GM19438 (cell line): ENCODE data around the gene PXK.
"Not testable (repeated sequence)": the region's sequence is repeated elsewhere in the genome, so short reads cannot be mapped to it uniquely, and the experiment has no call there.

ENCODE experiments used
- ATAC-seq: cut with Tn5 transposase; IDR thresholded peaks from one replicate; pipeline ENCODE4 v1.9.1; 2021; ENCODE audit warnings: low read depth; ENCODE audit not compliant: unreplicated experiment

The PXK gene

DNA sequence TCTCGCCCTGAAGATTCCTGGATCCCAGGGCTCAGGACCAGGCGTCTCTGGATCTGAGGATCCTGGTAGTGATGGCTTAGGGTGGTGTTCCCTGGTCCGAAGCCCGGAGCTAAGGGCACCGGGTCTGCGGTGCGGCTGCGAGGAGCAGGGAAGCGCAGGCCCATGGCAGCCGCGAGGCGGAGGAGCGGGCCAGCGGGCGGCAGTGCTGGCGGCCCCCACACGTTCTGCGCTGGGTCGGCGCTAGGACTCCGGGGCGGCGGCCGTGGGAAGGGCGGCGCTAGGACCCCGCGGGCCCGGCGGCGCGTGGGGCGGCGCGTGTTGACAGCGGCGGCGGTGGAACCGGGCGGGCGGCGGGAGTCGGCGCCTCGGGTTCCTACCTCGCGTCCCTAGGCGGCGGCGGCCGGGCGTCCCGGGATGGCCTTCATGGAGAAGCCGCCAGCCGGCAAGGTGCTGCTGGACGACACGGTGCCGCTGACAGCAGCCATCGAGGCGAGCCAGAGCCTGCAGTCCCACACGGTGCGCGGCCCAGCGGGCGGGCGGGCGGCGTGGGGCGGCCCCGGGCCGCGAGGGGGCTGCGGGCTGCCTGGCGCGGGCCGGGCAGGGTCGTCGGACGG, at the start of gene PXK:
Gene PXK, plus strand, starts transcription at position 318 of the 614 bp plus-strand sequence. Its CDS starts 97 bp downstream, at position 415.
- peak; percentile 89 for ATAC-seq

DNA sequence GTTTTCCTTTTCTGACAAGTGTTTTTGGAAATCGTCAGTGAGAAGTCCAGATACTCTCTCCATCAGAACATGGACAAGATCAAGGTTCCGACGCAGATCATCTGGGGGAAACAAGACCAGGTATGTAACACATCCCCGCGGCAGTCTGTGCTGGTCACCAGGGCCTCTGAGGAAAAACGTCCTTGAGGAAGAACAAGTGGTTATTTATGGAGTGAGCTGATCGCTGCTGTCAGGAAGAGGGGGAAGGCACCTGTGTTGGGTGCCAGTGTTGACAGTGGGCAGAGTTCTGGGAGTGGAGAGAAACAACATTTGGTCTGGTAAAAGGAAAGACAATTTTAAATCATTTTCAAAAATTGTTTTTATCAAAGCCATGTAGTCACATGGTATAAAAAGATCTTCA, 47.4 kb upstream of the PXK start:
- ATAC-seq: no peak

DNA sequence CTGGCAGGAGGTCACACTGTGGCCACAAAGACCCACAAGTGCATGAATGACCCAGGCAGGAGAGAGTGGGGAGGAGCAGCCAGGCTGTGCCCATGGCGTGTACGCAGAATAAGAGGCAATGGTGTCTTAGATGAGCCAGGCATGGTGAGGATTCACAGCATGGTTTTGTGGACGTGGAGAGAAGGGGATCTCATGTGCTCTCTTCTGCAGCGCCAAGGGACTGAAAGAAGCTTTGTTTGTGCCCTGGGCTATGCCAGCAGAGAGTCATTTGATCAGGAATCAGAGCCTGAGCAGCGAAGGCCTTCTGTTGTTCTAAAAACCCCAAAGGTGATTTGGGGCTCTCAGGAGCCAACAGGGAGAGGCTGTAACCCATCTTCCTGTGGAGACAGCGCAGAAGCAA, 45.3 kb upstream of the PXK start:
- no peak for ATAC-seq

DNA sequence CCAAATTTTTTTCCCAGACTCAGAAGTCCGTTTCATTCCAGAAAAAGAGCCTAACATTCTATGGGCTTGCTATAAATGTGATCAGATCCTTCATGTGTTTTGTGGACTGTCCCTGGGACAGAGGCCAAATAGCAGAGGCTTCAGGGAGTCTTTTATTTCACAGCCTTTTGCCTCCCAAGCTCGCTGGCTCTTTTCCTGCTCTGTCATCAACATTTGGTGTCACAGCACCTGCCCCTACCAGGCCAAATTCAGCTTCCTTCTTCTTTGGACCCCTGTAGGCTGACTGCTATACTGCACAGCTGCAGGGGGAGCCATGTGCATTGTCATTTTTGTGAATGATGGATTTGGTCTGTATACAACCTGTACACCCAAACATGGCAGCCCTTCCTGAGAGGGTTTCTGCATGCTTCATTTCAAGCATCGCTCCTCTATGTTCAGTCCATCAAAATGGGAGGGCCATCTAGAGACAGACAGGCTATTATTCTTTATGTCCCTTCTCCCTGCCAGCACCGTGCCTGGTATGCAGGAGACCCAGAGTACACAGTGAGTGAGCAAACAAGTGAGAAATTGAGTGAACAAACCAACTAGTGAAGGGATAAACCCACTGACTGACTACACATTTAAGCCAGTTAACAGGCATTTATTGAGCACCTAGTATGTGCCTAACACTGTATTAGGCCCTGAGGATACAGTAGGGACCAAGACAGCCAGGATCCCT, 44.5 kb upstream of the PXK start:
- no peak for ATAC-seq

DNA sequence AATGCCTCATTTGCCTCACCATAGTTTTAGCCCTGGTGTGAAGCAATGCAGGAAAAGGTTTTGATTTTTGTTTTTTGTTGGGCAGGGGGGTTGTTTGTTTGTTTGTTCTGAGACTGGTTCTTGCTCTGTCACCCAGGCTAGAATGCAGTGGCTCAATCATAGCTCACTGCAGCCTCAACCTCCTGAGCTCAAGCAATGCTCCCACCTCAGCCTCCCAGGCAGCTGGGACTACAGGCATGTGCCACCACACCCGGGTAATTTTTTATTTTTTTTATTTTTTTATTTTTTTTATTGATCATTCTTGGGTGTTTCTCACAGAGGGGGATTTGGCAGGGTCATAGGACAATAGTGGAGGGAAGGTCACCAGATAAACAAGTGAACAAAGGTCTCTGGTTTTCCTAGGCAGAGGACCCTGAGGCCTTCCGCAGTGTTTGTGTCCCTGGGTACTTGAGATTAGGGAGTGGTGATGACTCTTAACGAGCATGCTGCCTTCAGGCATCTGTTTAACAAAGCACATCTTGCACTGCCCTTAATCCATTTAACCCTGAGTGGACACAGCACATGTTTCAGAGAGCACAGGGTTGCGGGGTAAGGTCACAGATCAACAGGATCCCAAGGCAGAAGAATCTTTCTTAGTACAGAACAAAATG, 43.6 kb upstream of the PXK start:
- not testable (repeated sequence) for ATAC-seq

DNA sequence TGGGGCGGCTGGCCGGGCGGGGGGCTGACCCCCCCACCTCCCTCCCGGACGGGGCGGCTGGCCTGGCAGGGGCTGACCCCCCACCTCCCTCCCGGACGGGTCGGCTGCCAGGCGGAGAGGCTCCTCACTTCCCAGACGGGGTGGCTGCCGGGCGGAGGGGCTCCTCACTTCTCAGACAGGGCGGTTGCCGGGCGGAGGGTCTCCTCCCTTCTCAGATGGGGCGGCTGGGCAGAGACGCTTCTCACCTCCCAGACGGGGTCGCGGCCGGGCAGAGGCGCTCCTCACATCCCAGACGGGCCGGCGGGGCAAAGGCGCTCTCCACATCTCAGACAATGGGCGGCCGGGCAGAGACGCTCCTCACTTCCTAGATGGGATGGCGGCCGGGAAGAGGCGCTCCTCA, 42.2 kb upstream of the PXK start:
- ATAC-seq: not testable (repeated sequence)

DNA sequence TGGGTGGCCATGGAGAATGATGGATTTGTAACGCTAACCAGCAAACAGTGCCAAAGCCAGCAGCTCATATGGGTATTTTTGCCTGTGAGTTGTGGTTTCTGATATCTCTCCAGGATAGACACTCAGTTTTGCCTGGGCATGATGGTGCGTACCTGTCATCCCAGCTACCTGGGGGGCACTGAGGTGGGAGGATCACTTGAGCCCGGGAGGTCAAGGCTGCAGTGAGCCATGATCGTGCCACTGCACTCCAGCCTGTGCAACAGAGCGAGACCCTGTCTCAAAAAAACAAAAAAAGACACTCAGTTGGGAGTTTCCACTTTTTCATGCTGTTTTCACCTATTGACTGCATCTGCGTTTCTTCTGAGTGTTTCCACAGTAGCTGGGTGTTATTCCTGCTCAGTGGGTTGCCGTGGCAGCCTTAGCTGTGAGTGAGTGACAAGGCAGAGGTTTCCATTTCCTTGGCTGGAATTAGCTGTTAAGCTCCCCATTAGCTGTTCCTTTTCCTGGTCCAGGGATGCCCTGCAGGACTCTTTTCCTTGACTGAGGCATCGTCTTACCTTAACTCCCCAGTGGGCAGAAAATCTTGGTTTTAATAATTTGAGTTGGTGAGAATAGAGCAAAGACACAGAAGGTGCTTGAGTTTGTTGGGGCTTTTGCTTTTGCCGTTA, 40.9 kb upstream of the PXK start:
- no peak for ATAC-seq

DNA sequence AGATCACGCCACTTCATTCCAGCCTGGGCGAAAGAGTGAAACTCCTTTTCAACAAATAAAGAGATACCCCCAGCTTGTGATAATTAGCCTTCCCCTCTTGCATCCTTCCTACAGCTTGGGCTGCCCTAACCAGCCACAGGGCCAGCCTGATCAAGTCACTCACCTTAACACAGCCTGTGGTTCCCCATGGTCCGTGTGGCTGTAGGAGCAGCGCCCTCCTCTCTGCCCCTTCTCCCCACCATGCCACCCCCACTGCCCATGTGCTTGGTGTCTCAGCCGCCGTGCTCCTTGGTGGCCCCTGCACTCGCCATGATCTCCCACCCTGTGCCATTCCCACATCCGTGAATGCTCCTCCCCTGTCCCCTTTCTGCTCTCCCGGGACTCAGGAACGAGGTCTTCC, 39.8 kb upstream of the PXK start:
- no peak for ATAC-seq

DNA sequence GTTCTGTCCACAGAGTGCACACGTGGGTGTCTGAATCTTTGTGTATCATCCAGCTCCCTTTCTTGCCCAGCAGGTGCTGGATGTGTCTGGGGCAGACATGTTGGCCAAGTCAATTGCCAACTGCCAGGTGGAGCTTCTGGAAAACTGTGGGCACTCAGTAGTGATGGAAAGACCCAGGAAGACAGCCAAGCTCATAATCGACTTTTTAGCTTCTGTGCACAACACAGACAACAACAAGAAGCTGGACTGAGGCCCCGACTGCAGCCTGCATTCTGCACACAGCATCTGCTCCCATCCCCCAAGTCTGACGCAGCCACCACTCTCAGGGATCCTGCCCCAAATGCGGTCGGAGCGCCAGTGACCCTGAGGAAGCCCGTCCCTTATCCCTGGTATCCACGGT, 39.2 kb upstream of the PXK start:
- no peak for ATAC-seq

DNA sequence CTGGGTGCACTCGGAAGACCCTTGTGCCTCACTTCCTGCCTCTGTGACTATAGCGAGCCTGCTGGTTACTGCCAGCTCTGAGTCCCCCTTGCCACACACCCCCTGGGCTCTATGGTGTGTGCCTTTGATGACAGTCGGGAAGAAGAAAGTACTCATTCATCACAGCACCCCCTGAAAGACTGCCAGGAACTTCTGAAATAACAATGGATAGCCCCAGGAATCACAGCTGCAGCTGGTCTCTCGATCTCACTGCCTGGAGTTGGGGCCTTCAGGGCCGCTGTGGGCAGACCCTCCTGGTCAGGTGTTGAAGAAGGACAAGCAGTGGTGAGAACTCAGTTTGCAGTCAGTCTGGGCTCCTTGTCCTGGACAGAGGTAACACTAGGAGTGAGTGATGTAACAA, 36.4 kb upstream of the PXK start:
- ATAC-seq: no peak

DNA sequence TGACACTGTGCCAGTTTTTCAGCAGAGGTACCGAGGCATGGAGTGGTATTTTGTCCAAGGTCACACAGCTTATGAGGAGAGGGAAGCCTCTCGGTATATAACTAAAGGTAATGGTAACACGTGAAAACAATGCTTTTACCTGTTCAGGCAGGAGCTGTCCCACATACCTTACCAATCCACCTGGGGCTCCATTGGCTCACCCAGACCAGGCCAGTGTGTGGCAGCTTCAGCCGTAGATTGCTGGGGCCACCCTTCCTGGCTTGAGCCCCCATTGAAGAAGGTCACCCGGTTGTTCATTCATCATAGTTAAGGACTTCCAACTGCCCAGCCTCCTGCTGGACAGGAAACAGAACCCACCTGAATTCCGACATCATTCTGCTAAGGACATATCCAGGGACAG, 35.8 kb upstream of the PXK start:
- ATAC-seq: no peak

DNA sequence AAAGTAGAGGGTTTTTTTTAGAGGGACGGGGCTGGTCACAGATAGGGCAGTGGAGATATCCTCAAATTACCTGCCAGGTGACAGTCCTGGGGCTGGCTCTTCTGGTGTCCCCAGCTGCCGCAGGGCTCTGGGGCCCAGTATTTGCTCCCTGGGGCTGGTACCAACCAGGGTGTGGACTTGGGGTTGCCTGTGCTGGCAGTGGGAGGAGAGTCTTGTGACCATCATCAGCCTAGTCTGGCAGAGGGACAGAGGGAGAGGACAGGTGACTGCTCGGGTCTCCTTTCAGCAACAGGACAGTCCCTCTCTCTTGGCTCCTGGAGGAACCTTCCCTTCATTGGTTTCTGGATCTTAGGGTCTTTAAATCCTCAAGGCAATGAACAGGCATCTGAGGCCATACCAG, 34.5 kb upstream of the PXK start:
- ATAC-seq: no peak

DNA sequence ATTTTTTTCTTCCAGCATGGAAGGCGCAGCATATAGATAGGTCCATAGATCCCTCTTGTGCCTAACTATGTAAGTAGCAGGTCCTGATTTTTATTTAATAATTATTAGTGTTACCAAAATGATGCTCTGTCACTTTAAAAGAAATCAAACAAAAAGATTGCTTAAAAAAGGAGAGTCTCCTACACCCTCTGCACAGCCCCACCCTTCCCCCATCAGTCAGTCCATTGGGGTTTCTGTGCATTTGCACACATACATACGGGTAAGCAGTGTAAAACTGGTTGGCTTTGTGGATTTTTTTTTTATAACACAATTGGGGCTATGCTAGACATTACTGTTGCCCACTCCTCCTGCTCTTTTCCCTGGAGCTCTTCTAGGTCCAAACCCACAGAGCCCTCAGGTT, 33.6 kb upstream of the PXK start:
- ATAC-seq: no peak

DNA sequence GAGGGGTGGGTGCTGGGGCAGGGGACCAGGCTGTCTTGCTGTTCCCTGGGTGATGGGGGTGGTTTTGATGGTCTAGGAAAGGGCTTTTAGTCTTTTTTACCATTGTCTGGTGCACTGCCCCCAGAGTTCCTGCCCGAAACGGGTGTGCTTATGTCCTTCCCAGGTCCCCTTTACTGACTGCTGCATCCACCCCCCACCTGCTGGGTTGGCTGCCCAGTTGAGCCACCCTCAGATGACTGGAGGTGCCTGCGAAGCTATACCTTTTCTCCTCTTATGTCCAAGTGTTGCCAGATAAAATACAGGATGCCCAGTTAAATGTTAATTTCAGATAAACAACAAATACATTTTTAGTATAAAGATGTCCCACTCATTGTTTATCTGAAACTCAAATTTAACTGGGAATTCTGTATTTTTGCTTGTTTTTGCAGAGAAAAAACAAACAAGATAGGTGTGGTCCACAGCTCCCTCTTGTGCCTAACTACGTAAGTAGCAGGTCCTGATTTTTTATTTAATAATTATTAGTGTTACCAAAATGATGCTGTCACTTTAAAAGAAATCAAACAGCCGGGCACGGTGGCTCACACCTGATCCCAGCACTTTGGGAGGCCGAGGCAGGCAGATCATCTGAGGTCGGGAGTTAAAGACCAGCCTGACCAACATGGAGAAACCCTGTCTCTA, 32.7 kb upstream of the PXK start:
- ATAC-seq: no peak

DNA sequence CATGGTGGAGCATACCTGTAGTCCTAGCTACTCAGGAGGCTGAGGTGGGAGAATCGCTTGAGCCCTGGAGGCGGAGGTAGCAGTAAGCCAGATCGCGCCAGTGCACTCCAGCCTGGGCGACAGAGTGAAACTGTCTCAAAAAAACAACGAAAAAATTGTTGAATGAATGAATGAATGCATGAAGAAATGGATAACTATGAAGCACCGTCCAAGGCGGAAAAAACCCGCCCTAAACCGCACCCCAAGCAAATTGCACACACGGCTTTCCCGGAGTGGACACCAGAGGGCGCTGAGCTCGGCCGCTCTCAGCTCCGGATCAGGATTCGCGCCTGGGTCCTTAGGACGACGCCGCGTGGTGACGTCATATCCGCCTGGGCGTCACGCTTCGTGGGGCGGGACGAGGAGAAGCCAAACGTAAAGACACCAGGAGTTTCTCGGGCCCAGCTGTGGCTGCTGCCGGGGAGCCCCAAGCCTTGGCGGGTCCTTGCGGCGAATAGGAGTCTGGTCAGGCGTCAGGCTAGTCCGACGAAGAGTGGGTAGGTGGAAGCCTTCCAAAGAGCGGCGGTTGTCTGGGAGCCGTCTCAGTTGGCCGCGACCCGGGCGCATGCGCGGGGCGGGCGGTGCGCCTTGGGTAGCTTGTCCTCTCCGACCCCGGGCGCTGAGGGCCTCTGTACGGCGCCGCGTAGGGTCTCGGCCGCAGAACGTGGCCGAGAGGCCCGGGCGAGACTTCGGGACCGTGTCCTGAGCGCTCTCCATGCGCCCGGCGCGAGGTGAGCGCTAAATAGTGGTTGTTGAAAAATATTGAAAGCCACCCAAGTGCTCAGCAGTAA, 26.6 kb upstream of the PXK start, which contains the start of the genes HTD2 and RPP14:
Gene HTD2, plus strand, starts transcription at position 639 of the 830 bp plus-strand sequence. CDS start 11,094 bp downstream, outside the sequence.
Gene RPP14, plus strand, starts transcription at position 364 of the 830 bp plus-strand sequence. CDS start 4,085 bp downstream, outside the sequence.
- peak; percentile 95 for ATAC-seq

DNA sequence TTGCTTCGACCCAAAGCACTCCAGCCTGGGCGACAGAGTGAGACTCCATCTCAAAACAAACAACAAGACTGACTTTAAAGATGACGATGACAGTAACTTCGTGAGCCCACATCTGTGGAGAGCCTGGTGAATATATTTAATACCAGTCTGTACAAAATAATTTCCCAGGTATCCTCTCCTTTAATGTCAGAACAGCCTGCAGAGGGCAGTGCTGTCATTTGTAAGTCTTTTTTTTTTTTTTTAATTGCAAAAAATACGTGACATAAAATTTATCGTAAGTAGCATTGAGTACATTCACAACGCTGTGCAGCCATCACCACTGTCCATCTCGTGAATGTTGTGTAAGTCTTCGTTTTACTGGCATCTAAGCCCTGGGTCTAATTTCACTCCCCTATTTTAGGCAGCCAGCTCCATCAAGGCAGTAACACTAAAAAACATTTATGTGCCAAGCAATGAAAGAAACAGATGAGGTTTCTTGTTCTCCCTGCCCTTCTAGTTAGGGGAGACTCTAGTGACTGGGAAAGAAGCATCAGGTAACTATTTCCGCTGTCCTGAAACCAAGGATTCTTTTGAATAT, 25.0 kb upstream of the PXK start:
- ATAC-seq: no peak

DNA sequence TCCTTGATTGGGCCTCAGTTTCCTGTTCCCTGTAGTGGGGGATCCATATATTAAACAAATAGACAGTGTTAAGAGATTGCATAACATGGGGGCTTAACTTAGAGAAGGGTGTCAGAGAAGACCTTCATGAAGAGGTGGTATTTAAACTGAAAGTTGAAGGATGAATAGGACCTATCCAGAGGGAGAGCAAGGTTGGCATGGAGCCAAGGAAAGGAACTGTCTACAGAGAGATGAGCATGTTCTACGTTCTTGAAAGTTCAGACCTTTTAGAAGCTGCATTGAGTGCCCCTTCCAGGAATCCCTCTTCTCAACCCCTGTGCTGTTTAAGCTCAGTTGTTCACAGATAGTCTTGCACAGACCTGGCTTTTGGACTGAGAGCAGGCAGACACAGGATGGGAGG, 24.0 kb upstream of the PXK start:
- no peak for ATAC-seq

DNA sequence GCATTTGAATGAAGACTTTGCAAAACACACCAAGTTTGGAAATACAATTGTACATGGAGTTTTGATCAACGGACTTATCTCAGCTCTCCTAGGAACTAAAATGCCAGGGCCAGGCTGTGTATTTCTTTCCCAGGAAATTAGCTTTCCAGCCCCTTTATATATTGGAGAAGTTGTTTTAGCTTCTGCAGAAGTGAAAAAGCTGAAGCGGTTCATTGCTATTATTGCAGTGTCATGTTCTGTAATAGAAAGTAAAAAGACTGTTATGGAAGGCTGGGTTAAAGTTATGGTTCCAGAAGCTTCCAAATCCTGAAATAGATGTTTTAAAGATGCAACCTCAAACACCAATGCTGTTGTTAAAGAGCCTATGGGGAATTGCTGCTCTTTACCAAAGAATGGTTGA, 14.9 kb upstream of the PXK start:
- ATAC-seq: no peak

DNA sequence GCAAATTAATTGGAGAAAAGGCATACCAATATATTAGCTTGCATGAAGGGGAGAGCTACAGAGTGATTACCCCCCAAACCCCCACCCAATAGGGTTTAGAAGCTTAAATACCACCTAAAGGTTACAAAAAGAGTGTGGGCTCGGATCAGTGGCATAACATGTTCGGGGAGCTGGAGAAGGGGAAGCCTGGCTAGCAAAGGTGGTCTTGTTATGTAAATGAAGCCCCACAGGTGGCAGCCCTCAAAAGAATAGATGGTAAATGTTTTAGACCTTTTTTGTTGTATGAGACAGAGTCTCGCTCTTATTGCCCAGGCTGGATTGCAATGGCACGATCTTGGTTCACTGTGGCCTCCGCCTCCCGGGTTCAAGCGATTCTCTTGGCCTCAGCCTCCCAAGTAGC, 10.9 kb upstream of the PXK start:
- ATAC-seq: no peak
